GM23248 (cell line): ENCODE measurements around the gene SMARCA2. TPM values are rescaled to one million over a fixed set of nuclear protein-coding genes. Genes with fewer than 3 reads are reported as not detected.

Source experiments
- DNase-seq: peaks from one replicate; pipeline ENCODE4 v3.0.0-alpha.2; 2015
- H2AFZ ChIP-seq: fragments of 200-600 bp; sonication (generic); 2 replicates; pipeline ENCODE4 v1.6.1; 2016; ENCODE audit warnings: antibody characterized with exemption
- H3F3A ChIP-seq: fragments of 200-600 bp; sonication (generic); 2 replicates; pipeline ENCODE4 v1.6.1; 2016; ENCODE audit warnings: mild to moderate bottlenecking, antibody characterized with exemption, mixed run types; ENCODE audit not compliant: insufficient read depth
- H3K27ac ChIP-seq: fragments of 200-600 bp; sonication (generic); 2 replicates; pipeline ENCODE4 v1.5.1; 2016; ENCODE audit warnings: mild to moderate bottlenecking
- H3K27me3 ChIP-seq: fragments of 200-600 bp; sonication (generic); replicated peaks from 2 replicates; pipeline ENCODE4 v1.6.1; 2016; ENCODE audit warnings: mild to moderate bottlenecking; ENCODE audit not compliant: insufficient read depth
- H3K36me3 ChIP-seq: fragments of 200-600 bp; sonication (generic); 2 replicates; pipeline ENCODE4 v1.6.1; 2016; ENCODE audit warnings: low read depth, mild to moderate bottlenecking
- H3K4me1 ChIP-seq: fragments of 200-600 bp; sonication (generic); 2 replicates; pipeline ENCODE4 v1.6.1; 2016; ENCODE audit warnings: mild to moderate bottlenecking; ENCODE audit not compliant: insufficient read depth
- H3K4me2 ChIP-seq: fragments of 200-600 bp; sonication (generic); one replicate; pipeline ENCODE4 v1.6.1; 2016; ENCODE audit warnings: mild to moderate bottlenecking; ENCODE audit not compliant: unreplicated experiment
- H3K4me3 ChIP-seq: fragments of 200-600 bp; sonication (generic); 2 replicates; pipeline ENCODE4 v1.5.1; 2016; ENCODE audit warnings: mild to moderate bottlenecking
- H3K79me2 ChIP-seq: fragments of 200-600 bp; sonication (generic); 2 replicates; pipeline ENCODE4 v1.6.1; 2016; ENCODE audit warnings: mild to moderate bottlenecking; ENCODE audit not compliant: insufficient read depth
- H3K9ac ChIP-seq: fragments of 200-600 bp; sonication (generic); 2 replicates; pipeline ENCODE4 v1.6.1; 2016; ENCODE audit warnings: mild to moderate bottlenecking
- H3K9me2 ChIP-seq: fragments of 200-600 bp; sonication (generic); 2 replicates; pipeline ENCODE4 v1.6.1; 2016; ENCODE audit warnings: mixed run types, mild to moderate bottlenecking, moderate library complexity; ENCODE audit not compliant: insufficient read depth
- H3K9me3 ChIP-seq: fragments of 200-600 bp; sonication (generic); one replicate; pipeline ENCODE4 v1.6.1; 2017; ENCODE audit warnings: low read depth
- H4K20me1 ChIP-seq: fragments of 200-600 bp; sonication (generic); 2 replicates; pipeline ENCODE4 v1.6.0; 2016; ENCODE audit not compliant: insufficient read depth
- EZH2 ChIP-seq: fragments of 200-600 bp; sonication (generic); IDR thresholded peaks from 2 replicates; pipeline ENCODE4 v1.6.1; 2018; ENCODE audit warnings: antibody characterized with exemption, mild to moderate bottlenecking; ENCODE audit not compliant: insufficient read depth, poor library complexity, severe bottlenecking
- EZH2phosphoT487 ChIP-seq: fragments of 200-600 bp; sonication (generic); IDR thresholded peaks from 2 replicates; pipeline ENCODE4 v1.6.1; 2018; ENCODE audit warnings: antibody characterized with exemption, moderate library complexity, mild to moderate bottlenecking, low read depth; ENCODE audit not compliant: insufficient read depth
- WGBS, 2 experiments: methylation state at CpG; one replicate each; pipeline ENCODE4 v1.1.6; 2015 to 2017; ENCODE audit warnings: low lambda C conversion rate in 2 of 2, low coverage in 1 of 2; ENCODE audit errors: missing lambda C conversion rate in 2 of 2; 5-methylcytosine and 5-hydroxymethylcytosine counted together
- in situ Hi-C: fragments of 300-500 bp; cut with MboI; formaldehyde crosslinking; loops from 2 replicates; pipeline ENCODE4 v1.15.0; 2020
- polyA plus RNA-seq: library from polyadenylated mRNA; unstranded; fragments of >200 nt; fragmentation: Nextera tagmentation; extraction: Ambion mirVana; gene quantifications from 2 replicates; pipeline ENCODE4 v1.2.1, GENCODE V29; 2016
- total RNA-seq: library from RNA; depleted of rRNA; stranded (reverse); fragments of >200 nt; shearing (Covaris generic); gene quantifications from 2 replicates; pipeline ENCODE4 v1.2.3, GENCODE V29; 2014

Gene SMARCA2
- total and polyA plus RNA-seq, 2 experiments from 2014 or later: 26.7 to 47.4 TPM

DNA sequence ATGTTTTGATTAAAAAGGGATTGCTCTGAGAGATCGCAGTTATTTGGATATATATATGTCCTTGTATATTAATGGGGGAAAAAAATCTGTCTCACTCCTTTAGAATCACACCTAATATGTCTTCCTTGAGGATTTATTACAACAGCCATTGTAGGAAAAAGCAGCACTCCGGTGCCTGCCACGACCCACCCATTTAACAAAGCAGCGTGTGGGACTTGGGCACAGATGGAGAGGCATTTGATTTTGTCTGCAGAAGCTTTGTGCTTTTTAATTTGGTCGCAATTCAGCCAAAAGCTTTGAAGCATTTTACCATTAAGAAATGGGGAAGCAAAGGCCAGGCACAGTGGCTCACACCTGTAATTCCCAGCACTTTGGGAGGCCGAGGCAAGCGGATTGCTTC, 159.2 kb downstream of the SMARCA2 start:
- H2AFZ ChIP-seq: no peak overlapping the region
- H3K79me2 ChIP-seq: no peaks in the 10 kb centered on the region
- H3K9me3 ChIP-seq: no peaks in the 10 kb centered on the region
- no peak overlapping the region for H3K4me3 ChIP-seq
- H3K4me1 ChIP-seq: no peaks in the 10 kb centered on the region
- no peak overlapping the region for H3K27ac ChIP-seq
- no peaks in the 10 kb centered on the region for H3K36me3 ChIP-seq
- H3F3A ChIP-seq: no peaks in the 10 kb centered on the region
- in situ Hi-C loops: no loop called here
- H3K27me3 ChIP-seq: no peaks in the 10 kb centered on the region
- no peaks in the 10 kb centered on the region for H4K20me1 ChIP-seq
- 76 to 80% methylated on average over 7 of the region's 7 CpGs for WGBS, 2 experiments
- TF ChIP-seq EZH2phosphoT487: no peak
- no peak for TF ChIP-seq EZH2
- H3K4me2 ChIP-seq: no peak overlapping the region
- no peak overlapping the region for H3K9ac ChIP-seq
- no peak for DNase-seq
- H3K9me2 ChIP-seq: no peaks in the 10 kb centered on the region

DNA sequence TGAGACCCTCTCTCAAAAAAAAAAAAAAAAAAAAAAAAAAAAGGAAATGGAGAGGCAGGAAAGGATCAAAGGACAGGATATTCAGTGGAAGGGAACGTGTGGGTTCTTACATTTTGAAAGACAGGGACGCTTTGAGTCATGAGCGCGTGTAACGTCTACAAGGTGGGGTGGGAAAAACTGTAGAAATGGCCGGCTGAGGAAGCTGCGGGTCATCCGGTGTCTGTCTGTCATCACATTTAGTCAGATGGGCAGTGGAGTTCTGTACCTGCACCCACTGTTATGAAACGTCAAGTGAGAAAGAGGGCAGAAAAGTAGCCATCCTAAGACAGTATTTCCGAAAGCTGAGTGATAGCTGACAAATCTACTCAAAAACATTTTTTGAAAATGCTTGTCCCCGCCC, 159.8 kb downstream of the SMARCA2 start:
- Histone ChIP-seq H3F3A (no peaks in the 10 kb centered on the region), H4K20me1 (no peaks in the 10 kb centered on the region), H3K79me2 (no peaks in the 10 kb centered on the region), H3K9me2 (no peaks in the 10 kb centered on the region), H2AFZ (no peak overlapping the region), H3K4me1 (no peaks in the 10 kb centered on the region), H3K36me3 (no peaks in the 10 kb centered on the region), H3K4me3 (no peak overlapping the region), H3K9ac (no peak overlapping the region), H3K27ac (no peak overlapping the region), H3K27me3 (no peaks in the 10 kb centered on the region), H3K9me3 (no peaks in the 10 kb centered on the region), H3K4me2 (no peak overlapping the region)
- DNase-seq: no peak
- 88% methylated on average over 11 of the region's 11 CpGs for WGBS, 2 experiments
- no peak for TF ChIP-seq EZH2
- TF ChIP-seq EZH2phosphoT487: no peak
- in situ Hi-C loops: no loop called here

DNA sequence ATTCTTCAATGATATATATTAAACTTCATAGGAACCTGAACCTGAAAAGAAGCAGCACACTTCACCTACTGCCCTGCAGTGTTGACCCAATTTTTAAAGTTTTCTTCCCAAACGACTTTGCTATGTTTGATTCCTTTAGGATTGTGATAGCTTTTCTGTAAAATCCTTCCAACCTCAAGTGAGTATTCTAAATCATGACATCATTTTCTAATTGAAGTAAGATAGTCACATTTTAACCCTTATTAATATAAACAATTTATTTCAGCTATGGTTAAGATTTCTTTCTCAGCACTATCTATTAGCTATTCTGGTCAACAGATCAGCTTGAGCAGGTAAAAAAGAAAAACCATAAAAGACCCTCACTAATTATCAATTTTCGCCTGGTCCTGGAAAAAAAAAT, 162.0 kb downstream of the SMARCA2 start:
- Histone ChIP-seq H3K4me2 (no peak overlapping the region), H3K9me3 (no peaks in the 10 kb centered on the region), H3K9me2 (no peaks in the 10 kb centered on the region), H2AFZ (no peak overlapping the region), H3K4me3 (no peak overlapping the region), H3K36me3 (no peaks in the 10 kb centered on the region), H3K27ac (no peak overlapping the region), H3K4me1 (no peaks in the 10 kb centered on the region), H4K20me1 (no peaks in the 10 kb centered on the region), H3K79me2 (no peaks in the 10 kb centered on the region), H3F3A (no peaks in the 10 kb centered on the region), H3K27me3 (no peaks in the 10 kb centered on the region), H3K9ac (no peak overlapping the region)
- DNase-seq: no peak
- WGBS, 2 experiments: 54 to 59% methylated on average over 2 of the region's 2 CpGs
- in situ Hi-C loops: no loop called here
- no peak for TF ChIP-seq EZH2phosphoT487
- no peak for TF ChIP-seq EZH2

DNA sequence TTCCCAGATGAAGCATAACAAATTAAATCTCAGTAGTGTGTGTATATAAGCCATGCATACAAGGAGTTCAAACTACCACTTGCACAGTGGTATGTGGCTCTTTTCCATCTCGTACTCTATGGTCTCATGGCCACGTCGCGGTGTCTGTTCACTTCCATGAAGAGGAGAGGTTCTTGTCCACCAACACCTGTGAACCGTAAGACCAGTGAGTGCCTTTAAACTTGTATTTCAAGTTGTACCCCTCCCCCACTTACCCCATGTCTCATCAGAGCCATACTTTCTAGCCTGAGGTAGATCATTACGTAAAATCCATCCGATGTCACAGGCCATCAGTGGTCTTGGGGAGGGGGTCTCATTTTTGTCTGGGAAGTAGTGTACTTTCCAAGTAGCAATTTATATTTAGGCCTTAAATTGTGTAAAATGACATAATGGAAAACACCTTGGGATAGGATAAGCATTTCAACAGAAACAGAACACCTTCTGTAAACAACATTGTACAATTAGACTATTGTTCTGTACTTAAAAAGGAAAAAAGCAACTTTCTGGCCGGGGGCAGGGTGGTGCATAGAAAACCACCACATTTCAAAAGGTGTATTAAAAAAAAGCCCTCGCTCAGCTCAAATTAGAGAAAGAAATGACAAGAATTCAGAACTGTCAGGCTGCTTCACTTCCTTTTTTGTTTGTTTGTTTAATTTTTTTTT, 163.0 kb downstream of the SMARCA2 start:
- H3K27me3 ChIP-seq: no peaks in the 10 kb centered on the region
- H3K36me3 ChIP-seq: no peaks in the 10 kb centered on the region
- DNase-seq: no peak
- no peaks in the 10 kb centered on the region for H3K4me1 ChIP-seq
- no peak overlapping the region for H3K4me3 ChIP-seq
- H2AFZ ChIP-seq: no peak overlapping the region
- no peaks in the 10 kb centered on the region for H3K9me2 ChIP-seq
- TF ChIP-seq EZH2phosphoT487 (no peak), EZH2 (no peak)
- in situ Hi-C loops: no loop called here
- H3K79me2 ChIP-seq: no peaks in the 10 kb centered on the region
- no peak overlapping the region for H3K9ac ChIP-seq
- no peaks in the 10 kb centered on the region for H3F3A ChIP-seq
- H3K27ac ChIP-seq: no peak overlapping the region
- no peaks in the 10 kb centered on the region for H3K9me3 ChIP-seq
- no peaks in the 10 kb centered on the region for H4K20me1 ChIP-seq
- 97 to 99% methylated on average over 9 of the region's 9 CpGs for WGBS, 2 experiments
- H3K4me2 ChIP-seq: no peak overlapping the region

DNA sequence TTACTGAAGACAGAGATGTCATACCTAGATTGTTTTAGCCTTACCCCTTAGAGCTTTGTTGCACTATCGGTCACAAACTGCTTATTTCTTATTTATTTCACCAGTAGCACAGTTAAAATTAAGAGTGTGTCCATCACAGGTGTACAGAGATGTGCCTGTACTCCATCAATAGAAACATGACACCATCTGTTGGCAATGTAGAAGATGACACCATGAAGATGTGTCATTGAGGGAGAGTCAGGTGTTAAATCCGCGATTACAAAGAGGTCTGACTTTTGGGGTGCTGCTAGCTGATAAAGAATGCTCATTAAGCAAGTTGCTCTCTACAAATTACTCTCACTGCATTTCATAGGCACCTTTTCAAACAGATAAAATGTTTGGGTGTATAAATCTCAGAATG, 164.4 kb downstream of the SMARCA2 start:
- H3K4me1 ChIP-seq: no peaks in the 10 kb centered on the region
- WGBS, 2 experiments: 89 to 93% methylated on average over 3 of the region's 3 CpGs
- no peak overlapping the region for H2AFZ ChIP-seq
- H3K27me3 ChIP-seq: no peaks in the 10 kb centered on the region
- no peaks in the 10 kb centered on the region for H3K9me2 ChIP-seq
- H3K79me2 ChIP-seq: no peaks in the 10 kb centered on the region
- DNase-seq: no peak
- H3K4me2 ChIP-seq: no peak overlapping the region
- H3K36me3 ChIP-seq: peaks cover under 1% of the 10 kb centered on the region; the same call in 1 of the 2 replicates
- no peak overlapping the region for H3K4me3 ChIP-seq
- H3K9ac ChIP-seq: no peak overlapping the region
- no peak for TF ChIP-seq EZH2phosphoT487
- no peak for TF ChIP-seq EZH2
- H4K20me1 ChIP-seq: no peaks in the 10 kb centered on the region
- no peaks in the 10 kb centered on the region for H3K9me3 ChIP-seq
- no peak overlapping the region for H3K27ac ChIP-seq
- in situ Hi-C loops: no loop called here
- no peaks in the 10 kb centered on the region for H3F3A ChIP-seq
